Activated CD8-positive, alpha-beta memory T cell treated with anti-CD3 and anti-CD28 coated beads for 36 hours (primary cell): ENCODE measurements around the gene LRRN3. TPM values are rescaled to one million over a fixed set of nuclear protein-coding genes. Genes with fewer than 3 reads are reported as not detected.

Source experiments
- CTCF ChIA-PET: fragments of 350-600 bp; sonication (Branson Sonifier 250); formaldehyde crosslinking; loops from one replicate; lab custom pipeline; 2021; ENCODE audit warnings: antibody characterized with exemption; lab: Charles Lee
- POLR2A ChIA-PET: fragments of 350-600 bp; sonication (Branson Sonifier 250); formaldehyde crosslinking; loops from one replicate; lab custom pipeline; 2021; ENCODE audit warnings: antibody characterized with exemption; lab: Charles Lee
- total RNA-seq, 2 experiments: library from RNA; stranded (reverse); gene quantifications; one replicate each; pipeline ENCODE4 v1.2.3, GENCODE V29; 2021

LRRN3 gene
- total RNA-seq, 2 experiments from 2014 or later: 101 to 108 TPM

- CTCF ChIA-PET: interaction anchor here (1.1 to 1.4 kb wide), 2 partner anchors 8 to 25 kb away, joined by 3 to 4 read pairs; no protein-coding TSS in a partner anchor
Observed at GRCh38 chr7:111074748-111075146, 16.2 kb upstream of the LRRN3 start.

GRCh38 chr7:111075498-111075897 lies 15.4 kb upstream of the LRRN3 start:
- POLR2A ChIA-PET: no interaction called here
- CTCF ChIA-PET: interaction anchor here (1.2 kb wide), 1 partner anchor 19 kb away, joined by 3 read pairs; no protein-coding TSS in a partner anchor

More at GRCh38 chr7:111074748-111075146, 16.2 kb upstream of the LRRN3 start:
- POLR2A ChIA-PET: interaction anchor here (0.6 kb wide), 1 partner anchor 9 kb away, joined by 3 read pairs; no protein-coding TSS in a partner anchor

DNA sequence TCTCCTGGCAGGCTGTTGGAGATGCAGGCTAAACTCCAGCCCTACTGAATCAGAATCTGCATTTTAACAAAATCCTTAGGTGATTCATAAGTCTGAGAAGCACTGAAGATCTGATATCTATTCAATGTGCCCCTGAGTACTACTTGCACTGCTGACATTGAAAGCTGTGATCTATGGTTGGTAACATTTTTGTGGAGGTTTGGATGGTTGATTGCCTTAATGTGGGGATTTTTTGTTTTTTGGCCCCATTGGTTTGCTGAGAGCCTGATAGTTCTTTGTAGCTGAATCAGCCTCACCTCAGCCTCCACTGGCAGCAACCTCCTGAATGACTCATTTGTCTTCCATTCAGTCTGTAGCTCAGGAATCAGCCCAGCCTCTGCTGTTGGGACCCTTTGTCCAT lies 14.7 kb upstream of the LRRN3 start:
- ChIA-PET POLR2A (interaction anchor here (1.4 kb wide), 1 partner anchor 15 kb away, joined by 3 read pairs; no protein-coding TSS in a partner anchor), CTCF (interaction anchor here (1.2 kb wide), 1 partner anchor 18 kb away, joined by 3 read pairs; no protein-coding TSS in a partner anchor)

DNA sequence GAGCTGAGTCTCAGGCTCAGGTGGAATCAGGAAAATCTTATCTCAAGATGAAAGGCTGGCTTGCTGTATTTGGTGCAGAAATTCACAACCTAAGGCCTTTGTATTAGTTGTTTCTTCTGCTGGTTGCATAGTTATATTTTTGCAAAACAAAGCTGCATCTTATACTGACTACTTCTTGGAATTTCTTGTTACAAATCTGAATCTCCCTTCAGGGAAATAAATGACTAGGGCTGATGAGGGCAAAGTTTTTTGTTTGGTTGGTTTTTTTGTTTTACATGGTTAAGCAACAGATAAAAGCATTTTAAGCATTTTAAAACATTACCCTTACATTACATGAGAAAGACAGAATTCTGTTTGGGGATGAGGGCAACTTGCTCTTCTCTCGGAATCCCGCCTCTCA lies 13.9 kb upstream of the LRRN3 start:
- ChIA-PET CTCF (interaction anchor here (0.6 kb wide), 1 partner anchor 97 kb away, joined by 4 read pairs; no protein-coding TSS in a partner anchor), POLR2A (interaction anchor here (1.4 kb wide), 1 partner anchor 15 kb away, joined by 3 read pairs; no protein-coding TSS in a partner anchor)

- POLR2A ChIA-PET: no interaction called here
- CTCF ChIA-PET: no interaction called here
Observed at GRCh38 chr7:111080495-111081105, 10.3 kb upstream of the LRRN3 start.

DNA sequence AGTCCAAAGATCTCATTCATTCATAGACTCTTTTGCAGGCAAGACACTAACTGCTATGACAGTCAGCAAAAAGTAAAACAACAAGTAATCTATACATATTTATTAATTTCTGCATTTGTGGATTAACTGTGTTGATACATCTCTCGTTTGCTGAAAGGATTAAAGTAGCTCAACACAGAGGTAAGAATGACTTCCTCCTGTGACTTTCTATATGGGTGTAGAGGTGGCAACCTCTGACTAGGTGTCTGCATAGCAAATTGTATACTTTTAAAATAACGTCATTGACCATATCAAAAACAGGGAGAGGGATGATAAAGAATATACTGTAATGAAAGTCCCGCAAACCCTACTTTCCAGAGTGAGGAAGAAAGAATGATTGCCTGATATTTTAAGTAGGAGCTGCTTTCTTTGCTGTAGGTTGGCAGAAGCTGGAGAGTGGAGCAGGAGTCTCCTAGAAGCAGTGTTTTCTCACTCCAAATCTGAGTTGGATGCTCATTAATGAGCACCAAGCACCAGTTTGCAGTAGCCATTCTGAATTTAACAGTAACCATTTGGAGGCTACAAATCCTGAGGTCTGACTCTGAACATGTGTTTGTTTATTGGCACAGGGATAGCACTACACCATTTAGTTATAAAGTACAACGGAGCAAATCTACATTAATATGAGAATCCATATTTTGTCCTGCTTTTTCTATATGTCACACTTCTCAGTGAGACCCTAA lies 9.2 kb upstream of the LRRN3 start:
- POLR2A ChIA-PET: interaction anchor here (0.7 to 1.0 kb wide), 2 partner anchors 9 to 93 kb away, joined by 3 read pairs; no protein-coding TSS in a partner anchor
- CTCF ChIA-PET: interaction anchor here (0.8 kb wide), 1 partner anchor 55 kb away, joined by 3 read pairs; no protein-coding TSS in a partner anchor

DNA sequence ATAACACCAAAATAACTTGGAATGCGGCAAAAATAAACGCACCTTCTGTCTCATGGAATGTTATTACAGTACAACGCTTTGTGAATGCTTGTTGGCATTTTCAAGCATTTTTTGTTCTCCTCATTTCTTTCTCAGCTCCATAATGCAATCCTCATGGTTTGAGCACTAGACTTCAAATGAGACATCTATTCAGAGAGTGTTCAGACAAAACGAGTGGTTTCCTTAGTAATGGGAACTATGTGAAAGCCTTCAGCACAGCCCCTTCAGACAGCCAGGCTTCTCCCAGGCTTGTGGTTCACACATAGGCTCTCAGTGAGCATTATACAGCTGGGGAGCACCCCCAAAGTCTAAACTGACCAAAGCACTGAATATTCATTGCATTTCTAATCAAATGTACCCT lies 8.6 kb upstream of the LRRN3 start:
- CTCF ChIA-PET: interaction anchor here (0.8 to 1.5 kb wide), 3 partner anchors 8 to 71 kb away, joined by 3 to 5 read pairs (median 4); no protein-coding TSS in a partner anchor
- POLR2A ChIA-PET: interaction anchor here (1.0 to 1.6 kb wide), 2 partner anchors 8 to 52 kb away, joined by 3 to 8 read pairs; no protein-coding TSS in a partner anchor

GRCh38 chr7:111083413-111083812 lies 7.5 kb upstream of the LRRN3 start:
- POLR2A ChIA-PET: interaction anchor here (0.7 to 1.6 kb wide), 4 partner anchors 9 to 72 kb away, joined by 3 to 8 read pairs (median 3); no protein-coding TSS in a partner anchor

GRCh38 chr7:111085356-111085755 lies 5.6 kb upstream of the LRRN3 start:
- ChIA-PET CTCF (interaction anchor here (0.6 kb wide), 1 partner anchor 156 kb away, joined by 3 read pairs; no protein-coding TSS in a partner anchor), POLR2A (no interaction called here)

More at GRCh38 chr7:111083413-111083812, 7.5 kb upstream of the LRRN3 start:
- CTCF ChIA-PET: interaction anchor here (1.2 to 1.5 kb wide), 2 partner anchors 9 to 72 kb away, joined by 4 to 5 read pairs; no protein-coding TSS in a partner anchor

- CTCF ChIA-PET: no interaction called here
- POLR2A ChIA-PET: interaction anchor here (0.7 kb wide), 1 partner anchor 100 kb away, joined by 5 read pairs; no protein-coding TSS in a partner anchor
Observed at GRCh38 chr7:111086532-111086931, 4.4 kb upstream of the LRRN3 start.

- ChIA-PET CTCF (no interaction called here), POLR2A (no interaction called here)
Observed at GRCh38 chr7:111088328-111088727, 2.6 kb upstream of the LRRN3 start.

GRCh38 chr7:111089822-111090426 lies 1.0 kb upstream of the LRRN3 start:
- ChIA-PET POLR2A (interaction anchor here (0.7 kb wide), 1 partner anchor 8 kb away, joined by 3 read pairs; no protein-coding TSS in a partner anchor), CTCF (interaction anchor here (0.7 kb wide), 2 partner anchors 19 to 65 kb away, joined by 3 read pairs; no protein-coding TSS in a partner anchor)

DNA sequence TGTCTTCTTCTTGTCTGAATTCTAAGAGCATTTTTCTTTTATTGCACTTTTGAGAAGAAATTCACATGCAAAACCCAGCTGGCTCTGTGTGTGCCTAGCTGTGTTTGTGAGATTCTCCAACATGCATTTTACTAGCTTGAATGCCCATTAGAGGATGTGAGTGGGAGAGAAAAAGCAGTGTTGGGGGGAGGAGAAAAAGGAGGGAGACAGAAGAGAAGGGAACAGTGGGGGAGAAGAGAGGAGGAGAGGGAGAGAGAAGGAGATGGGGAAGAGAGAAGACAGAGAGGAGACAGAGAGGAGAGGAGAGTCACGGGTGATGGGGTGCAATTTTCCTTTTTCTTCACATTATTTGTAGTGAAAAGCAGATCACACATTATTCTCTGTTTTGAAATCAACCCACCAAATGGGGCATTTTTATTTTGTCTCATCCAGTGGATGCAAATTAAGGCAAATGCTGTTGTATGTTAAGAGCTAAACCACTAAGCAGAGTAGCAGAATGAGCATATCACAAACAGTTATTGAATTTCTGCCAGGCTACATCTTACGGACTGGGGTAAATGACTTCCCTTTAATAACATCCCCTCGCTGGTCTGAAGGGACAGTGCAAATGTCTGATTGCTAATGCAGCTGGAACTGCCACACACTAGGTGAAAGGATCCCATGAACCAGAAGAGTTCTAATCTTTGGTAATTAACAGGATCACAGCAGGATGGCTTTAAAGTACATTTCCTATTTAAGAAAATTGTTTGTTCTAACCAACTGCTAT lies 849 bp downstream of the LRRN3 start:
- ChIA-PET POLR2A (interaction anchor here (0.5 to 1.4 kb wide), 4 partner anchors 15 to 709 kb away, joined by 3 to 6 read pairs (median 4); no protein-coding TSS in a partner anchor), CTCF (interaction anchor here (0.6 kb wide), 1 partner anchor 70 kb away, joined by 3 read pairs; no protein-coding TSS in a partner anchor)

- ChIA-PET POLR2A (interaction anchor here (0.5 to 1.4 kb wide), 4 partner anchors 9 to 710 kb away, joined by 3 to 4 read pairs (median 3); no protein-coding TSS in a partner anchor), CTCF (interaction anchor here (1.5 kb wide), 1 partner anchor 23 kb away, joined by 3 read pairs; no protein-coding TSS in a partner anchor)
Observed at GRCh38 chr7:111092406-111093236, 1.7 kb downstream of the LRRN3 start.

DNA sequence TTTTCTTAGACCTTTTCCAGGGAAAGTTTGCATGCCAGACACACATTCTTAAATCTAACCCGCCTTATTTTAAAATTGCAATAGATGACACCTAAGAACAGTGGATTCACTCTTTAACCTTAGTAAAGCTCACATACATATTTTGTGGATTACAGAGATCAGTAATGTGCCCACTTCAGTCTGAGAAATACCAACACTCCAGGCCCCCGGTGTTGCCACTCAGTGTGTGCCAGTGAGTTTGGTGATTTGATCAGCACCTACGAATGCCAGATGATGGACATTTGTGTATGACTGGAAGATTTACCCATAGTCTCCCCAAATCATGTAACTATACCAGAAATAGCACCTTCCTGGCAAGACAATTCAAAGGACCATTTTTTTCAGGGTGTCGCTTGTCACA lies 2.6 kb downstream of the LRRN3 start:
- ChIA-PET POLR2A (interaction anchor here (1.0 kb wide), 1 partner anchor 10 kb away, joined by 3 read pairs; no protein-coding TSS in a partner anchor), CTCF (interaction anchor here (1.2 to 1.5 kb wide), 2 partner anchors 18 to 22 kb away, joined by 3 read pairs; no protein-coding TSS in a partner anchor)

DNA sequence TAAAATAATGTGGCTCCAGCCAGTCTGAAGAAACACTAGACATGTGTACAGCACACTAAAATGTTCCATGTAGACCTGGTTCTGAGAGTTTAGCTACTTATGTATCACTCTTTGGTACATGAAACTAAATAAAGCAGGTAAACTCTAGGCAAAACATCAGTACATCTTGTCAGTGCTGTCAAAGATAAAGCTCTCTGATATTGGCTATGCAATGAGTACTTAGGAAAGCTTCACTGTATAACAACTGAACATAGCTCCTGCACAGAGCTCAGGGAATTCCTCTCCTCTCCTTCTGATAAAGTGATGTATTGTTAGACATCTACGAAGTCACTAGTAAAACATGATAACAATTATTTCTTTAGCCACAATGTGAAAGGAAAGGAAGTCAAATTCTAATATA lies 3.5 kb downstream of the LRRN3 start:
- ChIA-PET CTCF (interaction anchor here (1.2 to 1.5 kb wide), 2 partner anchors 19 to 21 kb away, joined by 3 read pairs; no protein-coding TSS in a partner anchor), POLR2A (interaction anchor here (0.6 kb wide), 1 partner anchor 395 kb away, joined by 6 read pairs; no protein-coding TSS in a partner anchor)

- ChIA-PET POLR2A (no interaction called here), CTCF (no interaction called here)
Observed at GRCh38 chr7:111096997-111097396, 6.1 kb downstream of the LRRN3 start.
